Endodermal cell (in vitro differentiated cells): Measurements from ENCODE around the gene STAMBPL1. TPM values are rescaled to one million over a fixed set of nuclear protein-coding genes. Genes with fewer than 3 reads are reported as not detected.

Experiments
- DNase-seq: peaks from one replicate; pipeline ENCODE4 v3.0.0-alpha.2; 2017
- H3K27ac ChIP-seq: 2 replicates; pipeline ENCODE4 v1.5.1; 2013; ENCODE audit warnings: mild to moderate bottlenecking, low read depth, low read length, moderate library complexity
- H3K27me3 ChIP-seq: 2 replicates; pipeline ENCODE4 v1.6.1; 2013; ENCODE audit warnings: mild to moderate bottlenecking, low read length, moderate library complexity; ENCODE audit not compliant: insufficient read depth, control insufficient read depth, poor library complexity, severe bottlenecking
- H3K36me3 ChIP-seq: 2 replicates; pipeline ENCODE4 v1.7.0; 2013; ENCODE audit warnings: mild to moderate bottlenecking, low read length, moderate library complexity; ENCODE audit not compliant: control insufficient read depth, insufficient read depth
- H3K4me1 ChIP-seq: one replicate; pipeline ENCODE4 v1.7.0; 2013; ENCODE audit warnings: low read length; ENCODE audit not compliant: control insufficient read depth, insufficient read depth
- H3K4me3 ChIP-seq: 2 replicates; pipeline ENCODE4 v1.5.1; 2013; ENCODE audit warnings: mild to moderate bottlenecking, low read length, moderate library complexity
- H3K9ac ChIP-seq: 2 replicates; pipeline ENCODE4 v1.6.1; 2013; ENCODE audit warnings: mild to moderate bottlenecking, low read length, moderate library complexity; ENCODE audit not compliant: poor library complexity, severe bottlenecking; ENCODE audit errors: extremely low read depth
- H3K9me3 ChIP-seq: 2 replicates; pipeline ENCODE4 v1.6.1; 2013; ENCODE audit warnings: mild to moderate bottlenecking, low read length, moderate library complexity; ENCODE audit not compliant: control insufficient read depth
- H3K27ac Mint-ChIP-seq: 2 replicates; pipeline ENCODE4 v1.8.0; 2020; ENCODE audit warnings: mixed read lengths
- H3K27me3 Mint-ChIP-seq: 2 replicates; pipeline ENCODE4 v1.8.0; 2021; ENCODE audit warnings: mild to moderate bottlenecking, mixed read lengths; ENCODE audit not compliant: insufficient read depth
- H3K36me3 Mint-ChIP-seq: 2 replicates; pipeline ENCODE4 v1.8.0; 2020; ENCODE audit warnings: low read depth, mixed read lengths
- H3K4me1 Mint-ChIP-seq: 2 replicates; pipeline ENCODE4 v1.8.0; 2020; ENCODE audit warnings: mixed read lengths
- H3K4me3 Mint-ChIP-seq: 2 replicates; pipeline ENCODE4 v1.8.0; 2020; ENCODE audit warnings: mild to moderate bottlenecking, moderate library complexity, mixed read lengths
- H3K9me3 Mint-ChIP-seq: 2 replicates; pipeline ENCODE4 v1.8.0; 2020; ENCODE audit warnings: mild to moderate bottlenecking, mixed read lengths
- WGBS, 2 experiments: methylation state at CpG; one replicate each; pipeline versions ENCODE4 v1.1.5 to v1.1.7; 2013; ENCODE audit warnings: missing lambda C conversion rate in 2 of 2, mixed read lengths in 1 of 2; ENCODE audit not compliant: insufficient coverage in 1 of 2, insufficient read length in 1 of 2; 5-methylcytosine and 5-hydroxymethylcytosine counted together
- total RNA-seq, 2 donors: library from RNA; stranded (reverse); fragmentation: NEBNext Ultra II Directional in 1 of 2; extraction: Animal tissue kit (Norgen Biotek cat#: 25700) in 1 of 2; gene quantifications; 2 replicates in 1 of 2; 3 replicates in 1 of 2; pipeline ENCODE4 v1.2.1, GENCODE V29; 2021
- TF ChIP-seq, protein P1 (sequence below): fragments of 200-600 bp; sonication (generic); conservative IDR thresholded peaks from 2 replicates; pipeline ENCODE4 v1.5.0; 2021; ENCODE audit warnings: antibody characterized with exemption, mild to moderate bottlenecking

The STAMBPL1 gene
- total RNA-seq, 2 donors from 2014 or later: 1.2 to 4.1 TPM

DNA sequence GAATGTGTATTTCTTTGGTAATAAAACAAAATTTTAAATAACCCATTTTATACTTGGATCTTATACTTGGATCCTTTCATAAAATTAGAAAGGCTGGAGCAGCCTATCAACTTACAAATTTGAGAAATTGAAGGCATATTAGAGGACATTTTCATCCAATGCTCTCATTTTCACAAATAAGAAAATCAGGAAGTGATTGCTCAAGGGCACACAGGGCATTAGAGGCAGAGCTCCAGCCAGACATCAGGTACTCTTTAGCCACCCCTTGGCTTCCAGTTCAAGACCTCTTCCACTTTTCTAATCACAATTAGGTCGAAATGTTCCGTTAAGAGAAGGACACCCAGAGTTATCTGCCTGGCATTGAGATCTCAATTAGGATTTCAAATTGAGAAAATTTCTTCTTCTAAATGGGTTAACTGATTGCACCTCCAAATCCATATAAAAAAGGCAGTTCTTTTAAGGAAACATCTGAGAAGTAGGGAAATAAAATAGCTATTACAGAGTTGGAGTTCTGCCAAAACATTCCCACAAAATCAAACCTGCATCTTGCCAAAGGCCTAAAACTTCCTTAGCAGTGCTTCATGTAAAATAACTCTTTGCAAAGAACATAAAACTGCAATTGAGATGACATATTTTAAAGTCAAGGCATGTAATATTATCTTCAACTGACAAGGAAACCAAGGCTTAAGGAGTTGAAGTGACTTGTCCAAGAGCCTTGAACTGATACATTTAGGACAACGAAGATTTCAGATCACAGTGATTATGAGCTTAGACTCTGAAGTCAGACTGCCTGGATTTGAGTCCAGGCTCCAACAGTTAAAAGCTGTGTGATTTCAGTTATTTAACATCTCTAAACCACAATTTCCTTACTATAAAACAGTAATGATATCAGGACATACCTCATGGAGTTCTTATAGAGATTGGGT lies 70.1 kb downstream of the STAMBPL1 start:
- Histone ChIP-seq H3K9ac (no peak overlapping the region), H3K9me3 (no peaks in the 10 kb centered on the region), H3K4me3 (no peak overlapping the region), H3K36me3 (no peaks in the 10 kb centered on the region), H3K27ac (no peak overlapping the region), H3K27me3 (no peaks in the 10 kb centered on the region), H3K4me1 (no peaks in the 10 kb centered on the region)
- Mint-ChIP-seq H3K27ac (no peak overlapping the region), H3K4me3 (no peak overlapping the region), H3K27me3 (no peaks in the 10 kb centered on the region), H3K9me3 (no peaks in the 10 kb centered on the region), H3K36me3 (no peaks in the 10 kb centered on the region), H3K4me1 (no peaks in the 10 kb centered on the region)
- DNase-seq: no peak
- TF ChIP-seq, protein P1, sequence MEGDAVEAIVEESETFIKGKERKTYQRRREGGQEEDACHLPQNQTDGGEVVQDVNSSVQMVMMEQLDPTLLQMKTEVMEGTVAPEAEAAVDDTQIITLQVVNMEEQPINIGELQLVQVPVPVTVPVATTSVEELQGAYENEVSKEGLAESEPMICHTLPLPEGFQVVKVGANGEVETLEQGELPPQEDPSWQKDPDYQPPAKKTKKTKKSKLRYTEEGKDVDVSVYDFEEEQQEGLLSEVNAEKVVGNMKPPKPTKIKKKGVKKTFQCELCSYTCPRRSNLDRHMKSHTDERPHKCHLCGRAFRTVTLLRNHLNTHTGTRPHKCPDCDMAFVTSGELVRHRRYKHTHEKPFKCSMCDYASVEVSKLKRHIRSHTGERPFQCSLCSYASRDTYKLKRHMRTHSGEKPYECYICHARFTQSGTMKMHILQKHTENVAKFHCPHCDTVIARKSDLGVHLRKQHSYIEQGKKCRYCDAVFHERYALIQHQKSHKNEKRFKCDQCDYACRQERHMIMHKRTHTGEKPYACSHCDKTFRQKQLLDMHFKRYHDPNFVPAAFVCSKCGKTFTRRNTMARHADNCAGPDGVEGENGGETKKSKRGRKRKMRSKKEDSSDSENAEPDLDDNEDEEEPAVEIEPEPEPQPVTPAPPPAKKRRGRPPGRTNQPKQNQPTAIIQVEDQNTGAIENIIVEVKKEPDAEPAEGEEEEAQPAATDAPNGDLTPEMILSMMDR: no peak
- 84 to 91% methylated on average over 3 of the region's 3 CpGs for WGBS, 2 experiments

- Histone ChIP-seq H3K4me1 (no peaks in the 10 kb centered on the region), H3K9ac (no peak within 1 kb of the TSS), H3K9me3 (no peaks in the 10 kb centered on the region), H3K4me3 (no peak within 1 kb of the TSS), H3K27me3 (no peaks in the 10 kb centered on the region), H3K27ac (no peak within 1 kb of the TSS), H3K36me3 (no peaks in the 10 kb centered on the region)
- no peak for DNase-seq
- no peaks in the 10 kb centered on the region for H3K9me3 Mint-ChIP-seq
- no peak within 1 kb of the TSS for H3K4me3 Mint-ChIP-seq
- TF ChIP-seq, protein P1: no peak
- no peaks in the 10 kb centered on the region for H3K27me3 Mint-ChIP-seq
- 89 to 94% methylated on average over 7 to 8 of the region's 8 CpGs for WGBS, 2 experiments
- no peak within 1 kb of the TSS for H3K27ac Mint-ChIP-seq
- H3K4me1 Mint-ChIP-seq: no peaks in the 10 kb centered on the region
- no peaks in the 10 kb centered on the region for H3K36me3 Mint-ChIP-seq
Observed at GRCh38 chr10:88952647-88953111, 72.6 kb downstream of the STAMBPL1 start, which contains the start of gene ACTA2. ACTA2 (minus strand) TSS chr10:88952773; CDS start chr10:88948930, 3,843 bp downstream.

GRCh38 chr10:88953662-88954061 lies 73.6 kb downstream of the STAMBPL1 start:
- no peaks in the 10 kb centered on the region for H3K36me3 ChIP-seq
- H3K9ac ChIP-seq: no peak overlapping the region
- H3K27ac ChIP-seq: no peak overlapping the region
- Mint-ChIP-seq H3K4me1 (no peaks in the 10 kb centered on the region), H3K27ac (no peak overlapping the region), H3K4me3 (no peak overlapping the region), H3K9me3 (no peaks in the 10 kb centered on the region), H3K27me3 (no peaks in the 10 kb centered on the region), H3K36me3 (no peaks in the 10 kb centered on the region)
- H3K9me3 ChIP-seq: no peaks in the 10 kb centered on the region
- TF ChIP-seq, protein P1: no peak
- no peak for DNase-seq
- no peaks in the 10 kb centered on the region for H3K4me1 ChIP-seq
- H3K27me3 ChIP-seq: no peaks in the 10 kb centered on the region
- no peak overlapping the region for H3K4me3 ChIP-seq
- 84 to 94% methylated on average over 4 to 5 of the region's 5 CpGs for WGBS, 2 experiments
